ENCODE measurements around the gene C2orf81. TPM values are rescaled to one million over a fixed set of nuclear protein-coding genes. Genes with fewer than 3 reads are reported as not detected.

C2orf81 gene
- total RNA-seq, 1 donor from 2014 or later = 3.7 TPM

DNA sequence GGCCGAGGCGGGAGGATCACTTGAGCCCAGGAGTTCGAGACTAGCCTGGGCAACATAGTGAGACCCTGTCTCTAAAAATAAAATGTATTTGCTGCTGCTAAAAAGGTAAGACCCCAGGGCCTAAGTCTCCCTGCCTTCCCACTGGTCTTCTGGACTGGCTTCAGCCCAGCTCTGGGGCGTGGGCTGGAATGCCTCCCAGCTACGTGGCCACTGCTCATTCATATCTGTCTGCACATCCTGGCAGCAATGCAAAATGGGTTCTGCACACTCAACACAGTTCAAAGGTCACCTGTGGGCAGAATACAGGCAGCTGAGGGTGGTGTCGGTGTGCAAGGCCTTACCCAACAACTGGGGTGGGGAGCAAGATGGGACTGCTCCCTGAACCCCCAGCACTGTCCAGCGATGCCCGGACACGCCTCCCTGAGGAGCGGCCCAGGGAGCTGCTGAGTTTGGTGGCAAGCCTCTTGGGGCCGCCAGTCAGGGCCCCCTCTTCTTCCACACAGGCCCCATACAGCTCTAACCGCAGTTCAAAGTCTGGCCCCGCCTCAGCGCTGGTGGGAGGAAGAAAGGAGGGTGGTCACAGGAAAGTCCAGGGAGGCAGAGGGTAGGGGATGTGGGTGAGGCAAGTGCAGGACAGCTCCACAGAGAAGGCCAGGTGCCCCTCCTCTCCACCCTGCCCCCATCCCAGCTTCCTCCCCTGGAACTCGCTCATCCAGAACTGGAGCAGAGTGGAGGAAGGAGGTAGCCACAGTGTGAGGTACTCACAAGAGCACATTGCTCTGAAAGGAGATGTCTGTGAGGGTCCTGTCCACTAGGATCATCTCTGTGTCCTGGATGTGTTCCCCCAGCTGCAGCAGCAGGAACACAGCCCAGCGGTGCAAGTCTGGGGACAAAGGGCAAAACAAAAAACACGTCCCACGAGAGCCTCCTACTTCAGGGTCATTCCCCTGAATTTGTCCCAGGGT lies 8.3 kb upstream of the C2orf81 start:
- no peak for DNase-seq
- TF ChIP-seq, protein P1, sequence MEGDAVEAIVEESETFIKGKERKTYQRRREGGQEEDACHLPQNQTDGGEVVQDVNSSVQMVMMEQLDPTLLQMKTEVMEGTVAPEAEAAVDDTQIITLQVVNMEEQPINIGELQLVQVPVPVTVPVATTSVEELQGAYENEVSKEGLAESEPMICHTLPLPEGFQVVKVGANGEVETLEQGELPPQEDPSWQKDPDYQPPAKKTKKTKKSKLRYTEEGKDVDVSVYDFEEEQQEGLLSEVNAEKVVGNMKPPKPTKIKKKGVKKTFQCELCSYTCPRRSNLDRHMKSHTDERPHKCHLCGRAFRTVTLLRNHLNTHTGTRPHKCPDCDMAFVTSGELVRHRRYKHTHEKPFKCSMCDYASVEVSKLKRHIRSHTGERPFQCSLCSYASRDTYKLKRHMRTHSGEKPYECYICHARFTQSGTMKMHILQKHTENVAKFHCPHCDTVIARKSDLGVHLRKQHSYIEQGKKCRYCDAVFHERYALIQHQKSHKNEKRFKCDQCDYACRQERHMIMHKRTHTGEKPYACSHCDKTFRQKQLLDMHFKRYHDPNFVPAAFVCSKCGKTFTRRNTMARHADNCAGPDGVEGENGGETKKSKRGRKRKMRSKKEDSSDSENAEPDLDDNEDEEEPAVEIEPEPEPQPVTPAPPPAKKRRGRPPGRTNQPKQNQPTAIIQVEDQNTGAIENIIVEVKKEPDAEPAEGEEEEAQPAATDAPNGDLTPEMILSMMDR (IDR thresholded peaks at IDR 0.05; ENCODE audit: partially characterized antibody, unreplicated experiment) = no peak
- Mint-ChIP-seq H3K27ac (ENCODE audit: unreplicated experiment) (no peak overlapping the region), H3K9me3 (ENCODE audit: unreplicated experiment) (peaks cover 8% of the 10 kb centered on the region), H3K4me3 (ENCODE audit: unreplicated experiment) (no peak overlapping the region), H3K27me3 (ENCODE audit: unreplicated experiment) (peaks cover 2% of the 10 kb centered on the region), H3K4me1 (ENCODE audit: low read depth, unreplicated experiment) (peaks cover 3% of the 10 kb centered on the region), H3K36me3 (ENCODE audit: unreplicated experiment) (no peaks in the 10 kb centered on the region)

- DNase-seq = no peak
- Mint-ChIP-seq H3K4me1 (ENCODE audit: low read depth, unreplicated experiment) (peaks cover 3% of the 10 kb centered on the region), H3K27ac (ENCODE audit: unreplicated experiment) (no peak overlapping the region), H3K36me3 (ENCODE audit: unreplicated experiment) (no peaks in the 10 kb centered on the region), H3K9me3 (ENCODE audit: unreplicated experiment) (peaks cover 7% of the 10 kb centered on the region), H3K27me3 (ENCODE audit: unreplicated experiment) (peaks cover 2% of the 10 kb centered on the region), H3K4me3 (ENCODE audit: unreplicated experiment) (no peak overlapping the region)
- TF ChIP-seq, protein P1 (IDR thresholded peaks at IDR 0.05; ENCODE audit: partially characterized antibody, unreplicated experiment) = no peak
Observed at GRCh38 chr2:74428675-74429074, 7.3 kb upstream of the C2orf81 start.

- no peaks in the 10 kb centered on the region for H3K36me3 Mint-ChIP-seq (ENCODE audit: unreplicated experiment)
- H3K27ac Mint-ChIP-seq (ENCODE audit: unreplicated experiment) = no peak overlapping the region
- peaks cover 11% of the 10 kb centered on the region for H3K9me3 Mint-ChIP-seq (ENCODE audit: unreplicated experiment)
- no peak for DNase-seq
- TF ChIP-seq, protein P1 (IDR thresholded peaks at IDR 0.05; ENCODE audit: partially characterized antibody, unreplicated experiment) = no peak
- H3K4me1 Mint-ChIP-seq (ENCODE audit: low read depth, unreplicated experiment) = peaks cover 3% of the 10 kb centered on the region
- peaks cover 2% of the 10 kb centered on the region for H3K27me3 Mint-ChIP-seq (ENCODE audit: unreplicated experiment)
- H3K4me3 Mint-ChIP-seq (ENCODE audit: unreplicated experiment) = no peak overlapping the region
Observed at GRCh38 chr2:74427551-74427950, 6.1 kb upstream of the C2orf81 start.

DNA sequence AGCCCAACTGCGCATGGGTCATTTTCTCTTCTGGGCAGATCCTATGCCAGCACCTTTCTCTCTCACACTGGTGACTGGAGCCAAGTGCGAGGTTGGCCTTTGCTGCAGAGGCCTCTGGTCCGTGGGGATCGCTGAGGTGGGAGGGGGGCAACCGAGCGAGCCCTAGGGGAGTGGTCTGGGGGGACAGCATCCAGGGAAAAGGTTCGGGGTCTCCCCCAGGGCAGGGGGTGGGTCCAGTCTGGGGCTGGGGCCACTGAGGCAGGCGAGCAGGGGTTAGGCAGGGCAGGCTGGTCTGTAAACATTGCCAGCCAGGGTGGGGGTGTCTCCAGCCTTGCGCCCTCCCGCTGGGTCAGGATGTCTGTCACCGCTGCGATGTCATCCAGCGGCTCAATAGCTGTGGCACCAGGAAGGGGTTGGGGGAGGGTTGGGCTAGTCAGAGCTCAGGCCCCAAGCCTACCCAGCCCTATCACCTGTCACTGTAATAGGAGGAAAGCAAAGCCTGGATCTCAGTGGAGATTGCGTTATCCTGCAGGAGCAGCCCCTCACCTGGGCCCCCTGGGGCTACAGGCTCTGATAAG lies 4.9 kb upstream of the C2orf81 start:
- DNase-seq = no peak
- Mint-ChIP-seq H3K27ac (ENCODE audit: unreplicated experiment) (no peak overlapping the region), H3K9me3 (ENCODE audit: unreplicated experiment) (peaks cover 14% of the 10 kb centered on the region), H3K4me1 (ENCODE audit: low read depth, unreplicated experiment) (peaks cover 3% of the 10 kb centered on the region), H3K36me3 (ENCODE audit: unreplicated experiment) (no peaks in the 10 kb centered on the region), H3K4me3 (ENCODE audit: unreplicated experiment) (no peak overlapping the region), H3K27me3 (ENCODE audit: unreplicated experiment) (peaks cover 8% of the 10 kb centered on the region)
- TF ChIP-seq, protein P1 (IDR thresholded peaks at IDR 0.05; ENCODE audit: partially characterized antibody, unreplicated experiment) = no peak

DNA sequence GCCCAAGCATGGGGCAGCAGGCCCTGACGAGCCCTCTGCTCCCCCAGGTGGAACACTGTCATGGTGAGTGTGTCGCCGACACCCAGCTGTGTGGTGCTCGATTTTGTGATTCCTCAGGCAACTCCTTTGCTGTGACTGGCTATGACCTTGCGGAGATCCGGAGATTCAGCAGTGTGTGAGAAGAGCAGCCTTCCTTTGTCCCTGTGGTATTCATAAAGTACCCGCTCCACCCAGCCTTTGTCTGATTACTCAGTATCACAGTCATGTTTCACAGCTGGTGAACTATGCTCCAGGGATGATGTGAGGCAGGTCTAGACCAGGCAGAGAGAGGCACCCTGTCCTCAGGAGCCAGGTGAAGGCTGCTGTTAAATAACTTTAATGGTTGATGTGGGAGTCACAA lies 4.1 kb upstream of the C2orf81 start:
- peaks cover 3% of the 10 kb centered on the region for H3K4me1 Mint-ChIP-seq (ENCODE audit: low read depth, unreplicated experiment)
- H3K9me3 Mint-ChIP-seq (ENCODE audit: unreplicated experiment) = peaks cover 14% of the 10 kb centered on the region
- DNase-seq = no peak
- TF ChIP-seq, protein P1 (IDR thresholded peaks at IDR 0.05; ENCODE audit: partially characterized antibody, unreplicated experiment) = no peak
- H3K27me3 Mint-ChIP-seq (ENCODE audit: unreplicated experiment) = peaks cover 8% of the 10 kb centered on the region
- H3K4me3 Mint-ChIP-seq (ENCODE audit: unreplicated experiment) = no peak overlapping the region
- peak overlapping the region; percentile 77 for H3K27ac Mint-ChIP-seq (ENCODE audit: unreplicated experiment)
- H3K36me3 Mint-ChIP-seq (ENCODE audit: unreplicated experiment) = no peaks in the 10 kb centered on the region
